ENCODE results near the gene CCM2L.

- TF ChIP-seq RAD21 (IDR thresholded peaks at IDR 0.05 in 1 of 2, conservative IDR thresholded peaks at IDR 0.05 in 1 of 2; ENCODE audit: low read depth in 2 of 2, low read length in 2 of 2) (no peak), TAF7 (optimal IDR thresholded peaks at IDR 0.05; ENCODE audit: borderline replicate concordance, low read depth, low read length) (no peak), EZH2 (IDR thresholded peaks at IDR 0.05; ENCODE audit: low read depth, low read length, severe bottlenecking) (no peak), HDAC2 (IDR thresholded peaks at IDR 0.05; ENCODE audit: borderline replicate concordance in 1 of 2, low read depth in 2 of 2, low read length in 2 of 2) (no peak), POLR2A (IDR thresholded peaks at IDR 0.05; ENCODE audit: control extremely low read depth in 1 of 2, low read depth in 2 of 2, low read length in 2 of 2) (no peak), JUND (IDR thresholded peaks at IDR 0.05; ENCODE audit: low read length) (no peak), GTF2F1 (IDR thresholded peaks at IDR 0.05; ENCODE audit: borderline replicate concordance, low read depth, low read length) (no peak), FOSL1 (IDR thresholded peaks at IDR 0.05; ENCODE audit: insufficient read depth, low read depth, low read length) (no peak), JUN (IDR thresholded peaks at IDR 0.05; ENCODE audit: low read depth, low read length) (no peak), TCF12 (IDR thresholded peaks at IDR 0.05; ENCODE audit: low read depth, low read length) (no peak)
- TF ChIP-seq, protein P1, sequence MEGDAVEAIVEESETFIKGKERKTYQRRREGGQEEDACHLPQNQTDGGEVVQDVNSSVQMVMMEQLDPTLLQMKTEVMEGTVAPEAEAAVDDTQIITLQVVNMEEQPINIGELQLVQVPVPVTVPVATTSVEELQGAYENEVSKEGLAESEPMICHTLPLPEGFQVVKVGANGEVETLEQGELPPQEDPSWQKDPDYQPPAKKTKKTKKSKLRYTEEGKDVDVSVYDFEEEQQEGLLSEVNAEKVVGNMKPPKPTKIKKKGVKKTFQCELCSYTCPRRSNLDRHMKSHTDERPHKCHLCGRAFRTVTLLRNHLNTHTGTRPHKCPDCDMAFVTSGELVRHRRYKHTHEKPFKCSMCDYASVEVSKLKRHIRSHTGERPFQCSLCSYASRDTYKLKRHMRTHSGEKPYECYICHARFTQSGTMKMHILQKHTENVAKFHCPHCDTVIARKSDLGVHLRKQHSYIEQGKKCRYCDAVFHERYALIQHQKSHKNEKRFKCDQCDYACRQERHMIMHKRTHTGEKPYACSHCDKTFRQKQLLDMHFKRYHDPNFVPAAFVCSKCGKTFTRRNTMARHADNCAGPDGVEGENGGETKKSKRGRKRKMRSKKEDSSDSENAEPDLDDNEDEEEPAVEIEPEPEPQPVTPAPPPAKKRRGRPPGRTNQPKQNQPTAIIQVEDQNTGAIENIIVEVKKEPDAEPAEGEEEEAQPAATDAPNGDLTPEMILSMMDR (IDR thresholded peaks at IDR 0.05; ENCODE audit: control extremely low read depth in 1 of 3, insufficient read depth in 1 of 3, low read depth in 1 of 3, low read length in 3 of 3) = no peak
- TF ChIP-seq, protein P2, sequence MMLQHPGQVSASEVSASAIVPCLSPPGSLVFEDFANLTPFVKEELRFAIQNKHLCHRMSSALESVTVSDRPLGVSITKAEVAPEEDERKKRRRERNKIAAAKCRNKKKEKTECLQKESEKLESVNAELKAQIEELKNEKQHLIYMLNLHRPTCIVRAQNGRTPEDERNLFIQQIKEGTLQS (IDR thresholded peaks at IDR 0.05; ENCODE audit: insufficient read depth, low read depth, low read length) = no peak
- TF ChIP-seq, protein P3, sequence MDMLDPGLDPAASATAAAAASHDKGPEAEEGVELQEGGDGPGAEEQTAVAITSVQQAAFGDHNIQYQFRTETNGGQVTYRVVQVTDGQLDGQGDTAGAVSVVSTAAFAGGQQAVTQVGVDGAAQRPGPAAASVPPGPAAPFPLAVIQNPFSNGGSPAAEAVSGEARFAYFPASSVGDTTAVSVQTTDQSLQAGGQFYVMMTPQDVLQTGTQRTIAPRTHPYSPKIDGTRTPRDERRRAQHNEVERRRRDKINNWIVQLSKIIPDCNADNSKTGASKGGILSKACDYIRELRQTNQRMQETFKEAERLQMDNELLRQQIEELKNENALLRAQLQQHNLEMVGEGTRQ (IDR thresholded peaks at IDR 0.05; ENCODE audit: low read length) = no peak
Observed at GRCh38 chr20:32045999-32046398, 35.8 kb downstream of the CCM2L start.
